NCI-H2107 (cell line): ENCODE measurements around the gene MYO1D.
"Not testable (repeated sequence)": the region's sequence is repeated elsewhere in the genome, so short reads cannot be mapped to it uniquely, and the experiment has no call there.

ENCODE experiments used
- DNase-seq: peaks from one replicate; lab custom pipeline; 2025; lab: John Stamatoyannopoulos, UW

Gene MYO1D

GRCh38 chr17:32876417-32877163, at the start of gene MYO1D:
Gene MYO1D, minus strand, starts transcription at chr17:32877124. Its CDS starts 252 bp downstream, at chr17:32876872.
- peak; percentile 67 for DNase-seq

DNA sequence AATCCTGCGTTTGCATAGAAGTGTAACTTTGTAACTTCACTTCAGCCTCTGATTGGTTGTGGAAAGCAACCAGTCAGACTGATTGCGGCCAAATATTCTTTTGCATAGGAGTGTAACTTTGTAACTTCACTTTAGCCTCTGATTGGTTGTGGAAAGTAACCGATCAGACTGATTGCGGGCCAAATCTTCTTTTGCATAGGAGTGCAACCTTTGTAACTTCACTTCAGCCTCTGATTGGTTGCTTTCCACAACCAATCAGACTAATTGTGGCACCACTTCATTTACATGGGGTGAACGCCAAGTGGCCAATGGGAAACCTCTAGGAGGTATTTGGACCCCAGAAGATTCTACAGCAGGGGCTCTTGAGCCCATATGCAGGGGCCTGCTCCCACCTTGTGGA, 49.3 kb upstream of the MYO1D start:
- DNase-seq, result no peak

DNA sequence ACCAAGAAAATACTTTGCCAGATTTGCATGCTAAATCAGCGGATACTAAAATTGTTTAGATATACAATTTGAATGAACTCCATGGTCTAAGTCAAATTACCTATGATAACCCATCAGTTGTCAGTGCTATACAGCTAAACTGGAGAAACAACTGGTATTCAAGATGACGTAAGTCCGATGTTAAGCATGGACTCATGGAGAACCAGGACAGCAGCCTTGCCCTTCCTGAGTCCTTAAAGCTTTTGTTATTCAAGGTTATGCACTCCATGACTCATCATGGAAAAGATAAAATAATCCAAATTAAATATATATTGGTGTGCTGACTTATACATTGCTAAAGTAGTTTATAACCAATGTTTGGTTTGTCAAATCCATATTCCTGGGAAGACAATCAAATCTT, 47.0 kb upstream of the MYO1D start:
- not testable (repeated sequence) for DNase-seq

- no peak for DNase-seq
Observed at GRCh38 chr17:32921017-32921416, 44.1 kb upstream of the MYO1D start.

- no peak for DNase-seq
Observed at GRCh38 chr17:32920293-32920692, 43.4 kb upstream of the MYO1D start.

DNA sequence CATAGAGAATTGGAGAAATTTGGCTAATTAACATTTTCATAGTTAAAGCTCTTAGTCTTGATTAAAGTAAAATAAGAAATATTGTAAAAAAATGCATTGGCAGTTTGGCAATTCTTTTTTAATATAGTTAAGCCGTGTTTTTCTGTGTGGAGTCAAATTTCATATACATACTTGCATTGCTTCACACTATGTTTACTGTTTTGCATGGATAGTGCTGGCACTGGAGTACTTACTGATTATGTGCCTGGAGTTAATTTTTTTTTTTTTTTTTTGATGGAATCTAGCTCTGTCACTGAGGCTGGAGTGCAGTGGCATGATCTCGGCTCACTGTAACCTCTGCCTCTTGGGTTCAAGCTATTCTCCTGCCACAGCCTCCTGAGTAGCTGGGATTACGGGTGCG, 43.0 kb upstream of the MYO1D start:
- not testable (repeated sequence) for DNase-seq

- no peak for DNase-seq
Observed at GRCh38 chr17:32917842-32918241, 40.9 kb upstream of the MYO1D start.

GRCh38 chr17:32917081-32917480, 40.2 kb upstream of the MYO1D start:
- DNase-seq, result no peak

DNA sequence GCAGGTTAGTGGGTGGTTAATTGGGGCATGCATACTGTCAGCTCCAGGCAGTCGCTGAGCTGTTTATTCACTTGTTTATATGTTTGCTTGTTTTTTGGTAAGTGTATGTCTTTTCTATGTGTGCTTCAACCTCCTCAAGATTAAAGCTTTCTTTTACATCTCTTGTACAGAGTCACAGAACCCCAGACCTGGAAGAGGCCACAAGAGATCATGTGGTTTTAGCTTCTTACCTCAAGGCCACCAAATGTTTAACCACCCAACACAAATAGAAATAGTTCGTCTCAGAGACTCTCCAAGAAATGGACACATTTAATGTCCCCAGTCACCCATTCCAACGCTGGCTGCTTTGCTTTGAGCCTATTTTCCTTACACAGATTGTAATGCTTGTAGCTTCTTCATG, 39.2 kb upstream of the MYO1D start:
- no peak for DNase-seq

DNA sequence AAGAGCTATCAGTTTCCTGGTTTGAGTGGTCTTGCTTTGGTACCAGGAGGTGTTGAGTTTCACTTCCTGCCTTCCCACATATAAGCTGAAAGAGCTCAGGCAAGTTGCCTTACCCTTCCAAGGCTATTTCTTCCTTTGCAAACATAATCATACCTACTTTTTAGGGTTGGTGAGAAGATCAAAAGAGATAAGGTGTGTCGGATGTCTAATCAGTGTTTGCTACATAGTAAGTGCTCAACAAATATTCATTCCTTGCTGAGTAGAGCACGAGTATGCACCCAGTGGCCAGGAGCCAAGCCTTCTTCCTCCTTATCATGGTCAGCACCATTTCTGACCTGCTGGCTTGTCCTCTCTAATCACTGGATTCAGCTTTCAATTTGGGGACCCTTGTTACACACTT, 38.3 kb upstream of the MYO1D start:
- DNase-seq, result no peak

- DNase-seq, result no peak
Observed at GRCh38 chr17:32914181-32914580, 37.3 kb upstream of the MYO1D start.

DNA sequence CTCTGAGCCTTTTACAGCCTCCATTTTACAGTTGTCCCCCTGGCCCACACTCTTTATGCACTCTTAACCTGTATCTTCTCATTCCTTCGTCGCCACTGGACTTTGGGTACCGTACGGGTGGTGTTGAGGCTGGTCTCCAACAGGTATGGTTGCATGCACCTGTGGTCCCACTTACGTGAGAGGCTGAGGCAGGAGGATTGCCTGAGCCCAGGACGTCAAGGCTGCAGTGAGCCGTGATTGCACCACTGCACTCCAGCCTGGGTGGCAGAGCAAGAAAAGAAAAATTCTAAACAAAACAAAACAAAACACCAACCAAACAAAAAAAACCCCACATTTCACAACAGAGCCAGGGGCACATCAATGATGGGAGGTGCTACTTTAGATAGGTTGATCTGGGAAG, 36.7 kb upstream of the MYO1D start:
- no peak for DNase-seq

GRCh38 chr17:32912218-32912897, 35.4 kb upstream of the MYO1D start:
- DNase-seq, result no peak

GRCh38 chr17:32910769-32911168, 33.8 kb upstream of the MYO1D start:
- DNase-seq, result no peak

- DNase-seq, result peak; percentile 19
Observed at GRCh38 chr17:32909787-32910369, 33.0 kb upstream of the MYO1D start.

DNA sequence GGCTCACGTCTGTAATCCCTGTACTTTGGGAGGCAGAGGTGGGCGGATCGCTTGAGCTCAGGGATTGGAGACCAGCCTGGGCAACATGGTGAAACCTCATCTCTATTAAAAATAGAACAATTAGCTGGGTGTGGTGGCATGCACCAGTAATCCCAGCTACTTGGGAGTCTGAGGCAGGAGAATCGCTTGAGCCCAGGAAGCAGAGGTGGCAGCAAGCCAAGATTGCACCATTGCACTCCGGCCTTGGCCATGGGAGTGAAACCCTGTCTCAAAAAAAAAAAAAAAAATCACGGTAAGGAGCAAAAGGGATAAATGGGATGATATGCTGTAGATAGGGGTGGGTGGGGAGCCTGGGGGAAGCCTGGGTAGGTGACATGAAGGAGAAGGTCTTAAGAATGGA, 30.7 kb upstream of the MYO1D start:
- DNase-seq, result no peak

DNA sequence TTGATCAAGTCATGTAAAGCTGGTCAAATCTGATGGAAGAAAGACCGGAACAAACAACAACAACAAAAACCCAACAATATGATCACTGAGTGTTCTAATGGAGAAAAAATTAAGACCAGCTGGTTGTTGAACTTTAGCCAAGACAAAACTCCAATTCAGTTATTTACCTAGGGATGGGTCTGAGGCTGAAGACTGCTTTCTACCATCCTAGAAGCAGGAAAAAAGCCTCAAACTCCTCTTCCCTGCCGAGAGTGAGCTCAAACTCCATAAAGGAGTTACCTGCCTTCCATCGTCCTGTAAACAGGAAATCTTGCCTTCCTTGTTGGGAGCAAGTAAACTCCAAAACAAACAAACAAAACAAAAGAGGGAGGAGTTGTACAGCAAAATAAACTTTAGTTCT, 28.0 kb upstream of the MYO1D start:
- no peak for DNase-seq

GRCh38 chr17:32903774-32904673, 27.1 kb upstream of the MYO1D start:
- no peak for DNase-seq

DNA sequence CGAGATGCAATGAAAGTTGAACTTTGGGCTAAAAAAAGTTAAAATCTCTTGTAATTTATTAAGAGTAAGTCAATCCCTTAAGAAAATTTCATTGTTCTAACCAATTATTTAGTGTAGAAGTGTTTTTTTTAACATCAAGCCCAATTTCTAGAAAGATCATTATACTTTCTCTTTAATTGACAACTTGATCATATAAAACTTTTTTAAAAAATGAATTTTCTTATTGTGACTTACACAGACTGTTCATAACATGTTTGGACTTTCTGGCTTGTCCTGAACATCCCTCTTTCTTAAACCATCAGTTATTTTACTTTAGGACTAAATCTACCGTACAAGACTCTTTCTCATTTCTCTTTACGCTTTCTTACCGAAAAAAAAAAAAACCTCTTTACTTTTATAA, 24.8 kb upstream of the MYO1D start:
- DNase-seq, result no peak

- no peak for DNase-seq
Observed at GRCh38 chr17:32899236-32900013, 22.5 kb upstream of the MYO1D start.

DNA sequence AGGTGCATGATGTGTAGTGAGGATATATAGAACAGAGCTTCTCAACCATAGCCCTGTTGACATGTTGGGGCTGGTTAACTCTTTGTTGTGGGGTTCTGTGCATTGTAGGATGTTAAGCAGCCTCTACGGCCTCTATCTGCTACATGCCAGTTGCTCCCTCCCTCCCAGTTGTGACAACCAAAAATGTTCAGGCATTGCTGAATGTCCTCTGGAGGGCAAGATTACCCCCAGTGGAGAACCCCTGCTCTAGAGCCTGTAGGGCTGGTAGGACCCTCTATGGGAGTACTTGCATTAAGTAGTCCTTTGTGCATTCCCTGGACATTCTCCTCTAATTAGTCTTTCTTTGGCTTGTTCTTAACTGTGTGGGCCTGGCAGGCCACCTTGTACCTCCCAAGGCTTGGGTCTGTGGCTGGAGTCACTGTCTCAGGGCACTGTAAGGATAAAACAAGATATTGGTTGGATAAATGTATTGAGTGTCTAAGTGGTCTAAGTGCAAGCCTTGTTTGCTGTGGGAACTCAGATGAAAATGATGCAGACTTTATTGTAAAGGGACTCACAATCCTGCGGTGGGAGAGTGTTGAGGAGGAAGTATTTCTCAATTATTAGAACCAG, 19.8 kb upstream of the MYO1D start:
- no peak for DNase-seq
